GM21526 (cell line): Measurements from ENCODE around the gene SYNPR.

Source experiments
- ATAC-seq: cut with Tn5 transposase; IDR thresholded peaks from one replicate; pipeline ENCODE4 v1.9.1; 2021; ENCODE audit warnings: moderate library complexity; ENCODE audit not compliant: unreplicated experiment, low FRiP score

SYNPR gene

GRCh38 chr3:63303238-63303637 lies 25.1 kb downstream of the SYNPR start:
- ATAC-seq: no peak

- ATAC-seq: no peak
These were observed 26.3 kb downstream of the SYNPR start for GRCh38 chr3:63304421-63304820.

GRCh38 chr3:63308072-63308471 lies 30.0 kb downstream of the SYNPR start:
- no peak for ATAC-seq

GRCh38 chr3:63309768-63310167 lies 31.7 kb downstream of the SYNPR start:
- no peak for ATAC-seq

- no peak for ATAC-seq
These were observed 45.7 kb downstream of the SYNPR start for GRCh38 chr3:63323766-63324165.

GRCh38 chr3:63324621-63325020 lies 46.5 kb downstream of the SYNPR start:
- ATAC-seq: no peak

GRCh38 chr3:63325386-63325785 lies 47.3 kb downstream of the SYNPR start:
- no peak for ATAC-seq

GRCh38 chr3:63328365-63328764 lies 50.3 kb downstream of the SYNPR start:
- no peak for ATAC-seq

GRCh38 chr3:63331520-63331919 lies 53.4 kb downstream of the SYNPR start:
- ATAC-seq: no peak

GRCh38 chr3:63333815-63334214 lies 55.7 kb downstream of the SYNPR start:
- ATAC-seq: no peak

GRCh38 chr3:63338351-63338750 lies 60.2 kb downstream of the SYNPR start:
- ATAC-seq: no peak

- ATAC-seq: no peak
These were observed 65.6 kb downstream of the SYNPR start for GRCh38 chr3:63343674-63344073.

GRCh38 chr3:63344661-63345060 lies 66.6 kb downstream of the SYNPR start:
- ATAC-seq: no peak

- peak; percentile 77 for ATAC-seq
These were observed 71.8 kb downstream of the SYNPR start for GRCh38 chr3:63349583-63350573.

GRCh38 chr3:63351159-63352007 lies 73.3 kb downstream of the SYNPR start:
- ATAC-seq: peak; percentile 75

GRCh38 chr3:63352008-63352279 lies 73.8 kb downstream of the SYNPR start:
- ATAC-seq: no peak

- no peak for ATAC-seq
These were observed 75.3 kb downstream of the SYNPR start for GRCh38 chr3:63353383-63353782.

GRCh38 chr3:63354160-63354559 lies 76.1 kb downstream of the SYNPR start:
- no peak for ATAC-seq

- ATAC-seq: no peak
These were observed 77.7 kb downstream of the SYNPR start for GRCh38 chr3:63355809-63356208.

- no peak for ATAC-seq
These were observed 86.4 kb downstream of the SYNPR start for GRCh38 chr3:63364495-63364894.

GRCh38 chr3:63364910-63365309 lies 86.8 kb downstream of the SYNPR start:
- no peak for ATAC-seq

- ATAC-seq: no peak
These were observed 87.6 kb downstream of the SYNPR start for GRCh38 chr3:63365671-63366070.
